Fibroblast of the aortic adventitia (primary cell): ENCODE results near the gene ANKRD34C. TPM values are rescaled to one million over a fixed set of nuclear protein-coding genes. Genes with fewer than 3 reads are reported as not detected.

Experiments
- DNase-seq: peaks from one replicate; pipeline ENCODE4 v3.0.0-alpha.2; 2010; ENCODE audit warnings: low read depth
- H3K4me3 ChIP-seq: 2 replicates; pipeline ENCODE4 v1.5.1; 2011; ENCODE audit warnings: low read depth, mild to moderate bottlenecking, control low read depth, low read length, moderate library complexity
- total RNA-seq: library from RNA; depleted of rRNA; stranded (reverse); fragments of >200 nt; gene quantifications from 2 replicates; pipeline ENCODE4 v1.2.3, GENCODE V29; 2012; ENCODE audit warnings: low replicate concordance
- TF ChIP-seq, protein P1 (sequence below): IDR thresholded peaks from 2 replicates; pipeline ENCODE4 v1.5.1; 2011; ENCODE audit warnings: mild to moderate bottlenecking, low read length, control low read depth, inconsistent platforms; ENCODE audit not compliant: insufficient read depth

Gene ANKRD34C
- total RNA-seq, 1 donor: not detected

GRCh38 chr15:79292011-79292410 is 9.5 kb downstream of the ANKRD34C start:
- H3K4me3 ChIP-seq: no peak overlapping the region
- TF ChIP-seq, protein P1, sequence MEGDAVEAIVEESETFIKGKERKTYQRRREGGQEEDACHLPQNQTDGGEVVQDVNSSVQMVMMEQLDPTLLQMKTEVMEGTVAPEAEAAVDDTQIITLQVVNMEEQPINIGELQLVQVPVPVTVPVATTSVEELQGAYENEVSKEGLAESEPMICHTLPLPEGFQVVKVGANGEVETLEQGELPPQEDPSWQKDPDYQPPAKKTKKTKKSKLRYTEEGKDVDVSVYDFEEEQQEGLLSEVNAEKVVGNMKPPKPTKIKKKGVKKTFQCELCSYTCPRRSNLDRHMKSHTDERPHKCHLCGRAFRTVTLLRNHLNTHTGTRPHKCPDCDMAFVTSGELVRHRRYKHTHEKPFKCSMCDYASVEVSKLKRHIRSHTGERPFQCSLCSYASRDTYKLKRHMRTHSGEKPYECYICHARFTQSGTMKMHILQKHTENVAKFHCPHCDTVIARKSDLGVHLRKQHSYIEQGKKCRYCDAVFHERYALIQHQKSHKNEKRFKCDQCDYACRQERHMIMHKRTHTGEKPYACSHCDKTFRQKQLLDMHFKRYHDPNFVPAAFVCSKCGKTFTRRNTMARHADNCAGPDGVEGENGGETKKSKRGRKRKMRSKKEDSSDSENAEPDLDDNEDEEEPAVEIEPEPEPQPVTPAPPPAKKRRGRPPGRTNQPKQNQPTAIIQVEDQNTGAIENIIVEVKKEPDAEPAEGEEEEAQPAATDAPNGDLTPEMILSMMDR: no peak
- no peak for DNase-seq

DNA sequence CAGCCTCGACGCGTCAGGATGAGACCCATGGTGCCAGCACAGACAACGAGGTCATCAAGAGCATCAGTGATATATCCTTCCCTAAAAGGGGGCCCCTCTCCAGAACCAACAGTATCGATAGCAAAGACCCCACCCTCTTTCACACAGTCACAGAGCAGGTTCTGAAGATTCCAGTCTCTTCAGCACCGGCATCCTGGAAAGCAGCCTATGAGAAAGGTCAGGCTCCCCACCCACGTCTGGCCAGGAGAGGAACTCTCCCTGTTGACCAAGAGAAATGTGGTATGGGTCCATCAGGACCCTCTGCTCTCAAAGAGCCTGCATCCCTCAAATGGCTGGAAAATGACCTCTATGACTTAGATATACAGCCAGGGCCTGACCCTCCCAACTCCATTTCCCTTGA is 11.6 kb downstream of the ANKRD34C start:
- DNase-seq: no peak
- TF ChIP-seq, protein P1: no peak
- H3K4me3 ChIP-seq: no peak overlapping the region

- DNase-seq: no peak
- TF ChIP-seq, protein P1: peak; percentile 4
- H3K4me3 ChIP-seq: no peak overlapping the region
Measured at GRCh38 chr15:79296583-79296982, 14.1 kb downstream of the ANKRD34C start.

DNA sequence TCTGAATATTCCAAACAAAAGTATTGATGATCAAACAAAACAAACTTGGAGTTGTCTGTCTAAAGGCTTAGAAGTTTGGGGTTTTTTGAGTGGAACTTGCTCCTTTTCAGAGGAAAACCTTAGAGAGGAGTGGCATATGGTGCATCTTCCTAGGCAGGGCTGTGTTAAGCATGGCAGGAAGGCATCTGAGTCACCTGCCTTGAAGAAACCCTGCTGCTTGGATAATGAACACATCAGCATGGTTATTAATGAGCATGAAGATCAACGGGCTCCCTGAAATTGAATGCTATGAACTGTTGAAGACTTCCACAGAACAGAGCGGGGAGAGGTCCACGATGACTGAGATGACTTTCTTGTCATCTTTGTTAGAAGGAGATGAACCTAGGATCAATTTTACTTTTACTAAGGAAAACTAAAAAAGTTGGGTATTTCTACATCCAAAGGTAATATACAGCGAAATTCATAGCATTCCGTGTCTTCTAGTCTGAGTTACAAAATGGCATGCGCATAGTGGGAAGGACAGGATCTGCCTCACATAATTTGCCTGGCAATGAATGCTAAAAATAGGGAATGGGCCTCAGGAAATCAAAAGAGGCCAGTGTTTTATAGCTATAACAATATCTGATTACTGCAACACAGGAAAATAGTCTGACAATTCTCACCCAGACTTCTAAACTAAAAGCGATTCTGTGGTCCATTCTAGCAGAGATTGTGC is 16.8 kb downstream of the ANKRD34C start:
- no peak for DNase-seq
- H3K4me3 ChIP-seq: no peak overlapping the region
- TF ChIP-seq, protein P1: no peak

DNA sequence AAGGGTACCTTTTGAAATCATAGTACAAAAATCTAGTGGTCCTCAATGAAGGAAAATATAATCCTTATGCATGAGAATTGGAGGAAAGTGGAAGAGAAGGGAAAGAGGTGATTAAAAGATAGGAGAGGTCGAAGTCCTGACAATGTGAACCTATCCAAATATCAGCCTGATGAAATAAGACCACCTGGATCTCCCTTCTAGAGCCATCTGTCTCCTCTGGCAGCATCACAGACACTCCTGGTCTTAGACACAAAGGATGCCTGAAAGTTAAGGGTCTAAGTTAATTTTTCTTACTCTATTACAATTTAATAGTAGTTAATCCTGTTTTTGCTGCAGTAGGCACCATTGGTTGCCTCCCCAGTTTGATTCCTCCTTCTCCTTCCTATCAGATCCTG is 17.3 kb downstream of the ANKRD34C start:
- DNase-seq: no peak
- no peak overlapping the region for H3K4me3 ChIP-seq
- TF ChIP-seq, protein P1: no peak

DNA sequence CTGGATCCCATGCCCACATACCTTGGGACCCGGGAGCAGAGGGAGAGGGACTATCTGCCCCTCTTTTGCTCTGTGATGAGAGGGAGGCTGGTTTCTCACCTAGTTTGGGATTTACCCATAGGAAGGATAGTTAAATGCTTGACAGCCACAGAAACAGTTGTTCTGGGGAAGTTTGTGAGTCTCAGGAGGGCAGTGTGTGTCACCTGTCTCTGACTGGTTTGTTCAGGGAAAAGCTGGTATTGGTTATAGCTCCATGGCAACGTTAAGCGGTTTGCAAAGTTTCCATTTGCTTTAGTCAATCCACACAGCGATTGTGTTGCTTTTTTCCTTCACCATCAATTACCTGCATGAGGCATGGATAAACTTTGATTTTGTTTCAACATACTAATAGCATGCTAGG is 24.7 kb downstream of the ANKRD34C start:
- DNase-seq: no peak
- H3K4me3 ChIP-seq: no peak overlapping the region
- TF ChIP-seq, protein P1: no peak

DNA sequence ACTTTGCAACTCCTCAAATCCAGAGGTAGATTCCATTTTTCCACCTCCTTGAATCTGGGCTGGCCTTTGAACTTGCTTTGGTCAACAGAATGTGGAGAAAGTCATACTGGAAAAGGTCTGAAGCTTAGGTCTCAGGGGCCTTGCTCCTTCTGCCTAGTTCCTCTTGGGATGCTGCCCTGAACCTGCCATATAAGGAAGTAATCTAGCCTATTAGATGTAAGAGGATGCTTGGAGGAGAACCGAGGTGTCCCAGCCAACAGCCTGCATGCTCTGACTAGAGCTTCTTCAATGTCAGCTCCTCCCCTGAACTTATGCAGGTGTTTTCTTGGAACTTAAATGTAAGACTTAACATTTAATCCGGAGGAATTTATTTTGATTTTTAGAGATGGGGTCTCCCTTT is 26.4 kb downstream of the ANKRD34C start:
- TF ChIP-seq, protein P1: no peak
- H3K4me3 ChIP-seq: no peak overlapping the region
- no peak for DNase-seq
